K562 (cell line): ENCODE data around the gene WNK1. TPM values are rescaled to one million over a fixed set of nuclear protein-coding genes. Genes with fewer than 3 reads are reported as not detected.

ENCODE experiments used
- ATAC-seq: fragments of 200-7000 bp; cut with Tn5 transposase; 3 replicates; pipeline ENCODE4 v1.9.1; 2020; ENCODE audit warnings: moderate library complexity
- BruUV-seq: library from RNA; stranded (reverse); fragments of 400-500 nt; replicated peaks from 2 replicates; lab custom pipeline; 2021; lab: Mats Ljungman, UMichigan
- CTCF ChIA-PET: fragments of 300-600 bp; formaldehyde crosslinking; extraction: SDS; loops from one replicate; lab custom pipeline; 2021; ENCODE audit warnings: low intra/inter-chr PET ratio; lab: Yijun Ruan, JAX
- POLR2A ChIA-PET: fragments of 300-600, 350-650 bp; sonication (Branson Sonifier 250); formaldehyde crosslinking; extraction: SDS; loops from one replicate; lab custom pipeline; 2021; ENCODE audit warnings: antibody characterized with exemption, inconsistent platforms; lab: Yijun Ruan, JAX
- DNase-seq, 4 experiments: peaks; one replicate each; pipeline versions ENCODE4 v3.0.0 to v3.0.0-alpha.2; 2011 to 2018; ENCODE audit warnings: low spot score in 3 of 4, mixed read lengths in 3 of 4; ENCODE audit errors: extremely low read depth in 1 of 4
- FAIRE-seq: peaks from 2 replicates; lab custom pipeline; 2011; peaks lifted over from hg19 to GRCh38; lab: Jason Lieb, UNC
- H2AFZ ChIP-seq: 2 replicates; pipeline ENCODE4 v1.6.0; 2011; ENCODE audit warnings: low read depth, low read length, control low read depth, inconsistent platforms
- H3K27ac ChIP-seq: fragments of 200-600 bp; 3 replicates; pipeline ENCODE4 v1.8.0; 2011; ENCODE audit warnings: low read depth, mild to moderate bottlenecking, control low read depth, inconsistent platforms, low read length, moderate library complexity, mixed read lengths; ENCODE audit errors: extremely low read depth
- H3K27me3 ChIP-seq, 2 experiments: fragments of 300-600 bp in 1 of 2; 2 replicates in 1 of 2; 3 replicates in 1 of 2; pipeline versions ENCODE4 v1.6.0 to v1.8.0; 2011; ENCODE audit warnings: inconsistent platforms in 2 of 2, low read length in 2 of 2, mild to moderate bottlenecking in 1 of 2, mixed read lengths in 1 of 2, moderate library complexity in 1 of 2; ENCODE audit not compliant: control insufficient read depth in 2 of 2, insufficient read depth in 2 of 2
- H3K36me3 ChIP-seq: fragments of 300-600 bp; 3 replicates; pipeline ENCODE4 v1.8.0; 2011; ENCODE audit warnings: mild to moderate bottlenecking, low read length, inconsistent platforms; ENCODE audit not compliant: control insufficient read depth, insufficient read depth
- H3K4me1 ChIP-seq, 2 experiments: fragments of 200-600 bp in 1 of 2; replicated peaks in 1 of 2; 2 replicates in 1 of 2; 3 replicates in 1 of 2; pipeline versions ENCODE4 v1.5.1 to v1.8.0; 2011; ENCODE audit warnings: inconsistent platforms in 2 of 2, low read length in 2 of 2, mild to moderate bottlenecking in 1 of 2, mixed read lengths in 1 of 2, moderate library complexity in 1 of 2; ENCODE audit not compliant: control insufficient read depth in 2 of 2, insufficient read depth in 2 of 2
- H3K4me2 ChIP-seq: 2 replicates; pipeline ENCODE4 v1.6.1; 2011; ENCODE audit warnings: low read length, control low read depth, inconsistent platforms, mixed read lengths; ENCODE audit not compliant: insufficient read depth
- H3K4me3 ChIP-seq: fragments of 200-600 bp; sonication (generic), shearing (Covaris generic); 2 replicates; pipeline ENCODE4 v1.5.1; 2016; ENCODE audit warnings: control low read depth, inconsistent platforms
- H3K79me2 ChIP-seq: fragments of 200-600 bp; 3 replicates; pipeline ENCODE4 v1.8.0; 2011; ENCODE audit warnings: low read length, inconsistent platforms; ENCODE audit not compliant: control insufficient read depth, insufficient read depth
- H3K9ac ChIP-seq, 2 experiments: 2 replicates each; pipeline versions ENCODE4 v1.6.0 to v1.6.1; 2011; ENCODE audit warnings: low read depth in 2 of 2, low read length in 2 of 2, control low read depth in 1 of 2, inconsistent platforms in 1 of 2, mild to moderate bottlenecking in 1 of 2, mixed read lengths in 1 of 2; ENCODE audit not compliant: insufficient read depth in 1 of 2
- H3K9me1 ChIP-seq: one replicate; pipeline ENCODE4 v1.6.0; 2011; ENCODE audit warnings: inconsistent platforms, mild to moderate bottlenecking, low read length, moderate library complexity; ENCODE audit not compliant: control insufficient read depth, insufficient read depth
- H3K9me3 ChIP-seq: replicated peaks from 2 replicates; pipeline ENCODE4 v1.5.1; 2011; ENCODE audit warnings: low read depth, low read length, inconsistent platforms; ENCODE audit not compliant: control insufficient read depth, insufficient read depth
- H4K20me1 ChIP-seq: replicated peaks from 2 replicates; pipeline ENCODE4 v1.6.1; 2011; ENCODE audit warnings: low read length, inconsistent platforms, mixed read lengths; ENCODE audit not compliant: control insufficient read depth, insufficient read depth
- BCOR ChIP-seq: fragments of 450-650 bp; IDR thresholded peaks from 2 replicates; pipeline ENCODE4 v1.6.1; 2016
- CREB5 ChIP-seq: fragments of 250-450 bp; sonication (Bioruptor Pico); IDR thresholded peaks from 2 replicates; pipeline ENCODE4 v1.5.0; 2020; ENCODE audit warnings: mild to moderate bottlenecking
- GTF2A2 ChIP-seq: IDR thresholded peaks from 2 replicates; pipeline ENCODE4 v1.6.1; 2016; ENCODE audit warnings: mild to moderate bottlenecking, missing genetic modification characterization, missing compliant biosample characterization
- POLR2G ChIP-seq: fragments of 200-400 bp; formaldehyde crosslinking; IDR thresholded peaks from 2 replicates; pipeline ENCODE4 v1.6.1; 2017; ENCODE audit warnings: low read depth, mild to moderate bottlenecking, antibody characterized with exemption, low read length, moderate library complexity
- SP1 ChIP-seq: sonication (generic); formaldehyde crosslinking; IDR thresholded peaks from 2 replicates; pipeline ENCODE4 v1.8.1; 2022; ENCODE audit warnings: mild to moderate bottlenecking, missing genetic modification reagents
- TCF3 ChIP-seq: sonication (generic); formaldehyde crosslinking; IDR thresholded peaks from 2 replicates; pipeline ENCODE4 v1.4.0; 2020; ENCODE audit warnings: mild to moderate bottlenecking, missing genetic modification reagents
- ZNF239 ChIP-seq: fragments of 250-450 bp; sonication (Bioruptor Pico); IDR thresholded peaks from 2 replicates; pipeline ENCODE4 v1.4.0; 2020; ENCODE audit warnings: mild to moderate bottlenecking
- ZNF408 ChIP-seq: fragments of 250-450 bp; sonication (Bioruptor Pico); IDR thresholded peaks from 2 replicates; pipeline ENCODE4 v1.4.0; 2020; ENCODE audit warnings: low read depth, mild to moderate bottlenecking, moderate library complexity
- ZNF639 ChIP-seq, 2 experiments: fragments of 200-800 bp in 1 of 2; sonication (Bioruptor generic) in 1 of 2; sonication (generic) in 1 of 2; formaldehyde crosslinking in 1 of 2; IDR thresholded peaks in 1 of 2; conservative IDR thresholded peaks in 1 of 2; 2 replicates each; pipeline versions ENCODE4 v1.5.0 to v1.6.1; 2016 to 2020; ENCODE audit warnings: missing compliant biosample characterization in 1 of 2, missing genetic modification characterization in 1 of 2, missing genetic modification reagents in 1 of 2
- WGBS: fragments of 100-300 bp; shearing (Covaris generic); methylation state at CpG from one replicate; pipeline ENCODE4 v1.1.6; 2016; ENCODE audit warnings: low coverage, mixed read lengths; ENCODE audit not compliant: insufficient coverage; ENCODE audit errors: missing lambda C conversion rate; 5-methylcytosine and 5-hydroxymethylcytosine counted together
- in situ Hi-C: fragments of 300-500 bp; cut with MboI; formaldehyde crosslinking; loops from 4 replicates; pipeline ENCODE4 v1.15.0; 2018; ENCODE audit warnings: inconsistent platforms, mixed read lengths
- intact Hi-C: fragments of 100-400 bp; cut with micrococcal nuclease; formaldehyde crosslinking; loops from 2 replicates; pipeline ENCODE4 v1.14.2; 2022
- polyA plus RNA-seq, 8 experiments: library from polyadenylated mRNA; depleted of rRNA in 4 of 8; stranded (reverse) in 5 of 8; unstranded in 3 of 8; fragments of >200 nt; fragmentation: Nextera tagmentation in 2 of 8; fragmentation: Illumina TruSeq in 1 of 8; extraction: Ambion mirVana in 2 of 8; extraction: Trizol in 1 of 8; gene quantifications; 2 replicates each; pipeline versions ENCODE4 v1.2.1 to v1.2.3, GENCODE V29; 2011 to 2014; ENCODE audit warnings: inconsistent platforms in 1 of 8, missing spikeins in 1 of 8
- total RNA-seq, 7 experiments: library from RNA; depleted of rRNA in 6 of 7; stranded (reverse); fragments of >200 nt in 6 of 7; fragmentation: Illumina TruSeq in 2 of 7; extraction: Trizol in 2 of 7; gene quantifications; 2 replicates each; pipeline versions ENCODE4 v1.2.1 to v1.2.3, GENCODE V29; 2011 to 2021; ENCODE audit warnings: low replicate concordance in 1 of 7
- TF ChIP-seq, protein P1 (sequence below): sonication (generic); formaldehyde crosslinking; IDR thresholded peaks from 2 replicates; pipeline ENCODE4 v1.8.0; 2022; ENCODE audit warnings: mild to moderate bottlenecking, missing genetic modification reagents

WNK1 gene
- total and polyA plus RNA-seq, 9 of the 15 experiments (the other 6 are each of a cell fraction or from before 2014, with no cell fraction given): 4.3 to 73.9 (median 31.0) TPM

GRCh38 chr12:753611-754472 is 1.5 kb downstream of the WNK1 start:
- H3K4me3 ChIP-seq: peak overlapping the region; percentile 61
- no peaks in the 10 kb centered on the region for H3K27me3 ChIP-seq
- no peaks in the 10 kb centered on the region for H3K9me1 ChIP-seq
- peak overlapping the region; percentile 79 for H3K27ac ChIP-seq
- ATAC-seq (peak; percentile 48), DNase-seq (peak; percentile 17 to 44 (median 26)), FAIRE-seq (no peak)
- intact Hi-C loops: loop anchor here (5.0 kb wide), 1 partner anchor 58 kb away; no protein-coding TSS in a partner anchor
- H2AFZ ChIP-seq: no peak overlapping the region
- no peaks in the 10 kb centered on the region for H3K9me3 ChIP-seq
- peaks cover 8 to 24% of the 10 kb centered on the region in 2 experiments; a peak in 4 of 5 replicates for H3K4me1 ChIP-seq
- BruUV-seq: no TSS peak
- peak overlapping the region; percentile 71 to 96 for H3K9ac ChIP-seq
- H4K20me1 ChIP-seq: peaks cover 19% of the 10 kb centered on the region
- peaks cover 76% of the 10 kb centered on the region for H3K79me2 ChIP-seq
- CTCF ChIA-PET: interaction anchor here (0.6 kb wide), 1 partner anchor 843 kb away, joined by 4 read pairs; no protein-coding TSS in a partner anchor
- peaks cover 4% of the 10 kb centered on the region; the same call in 1 of the 3 replicates for H3K36me3 ChIP-seq
- in situ Hi-C loops: loop anchor here (5.0 kb wide), 1 partner anchor 182 kb away; no protein-coding TSS in a partner anchor
- POLR2A ChIA-PET: interaction anchor here (1.0 to 2.7 kb wide), 4 partner anchors 15 to 176 kb away, joined by 3 to 10 read pairs (median 4); no protein-coding TSS in a partner anchor
- under 1% methylated on average over 43 of the region's 63 CpGs for WGBS
- H3K4me2 ChIP-seq: peak overlapping the region; percentile 86
- no peak for TF ChIP-seq ZNF239
- TF ChIP-seq ZNF639 (CRISPR knock-in tag; conservative IDR thresholded peaks at IDR 0.05 in 1 of 2, IDR thresholded peaks at IDR 0.05 in 1 of 2): no peak
- TF ChIP-seq CREB5 (CRISPR knock-in tag): no peak
- no peak for TF ChIP-seq GTF2A2 (tag)
- no peak for TF ChIP-seq ZNF408 (CRISPR knock-in tag)
- TF ChIP-seq, protein P1, sequence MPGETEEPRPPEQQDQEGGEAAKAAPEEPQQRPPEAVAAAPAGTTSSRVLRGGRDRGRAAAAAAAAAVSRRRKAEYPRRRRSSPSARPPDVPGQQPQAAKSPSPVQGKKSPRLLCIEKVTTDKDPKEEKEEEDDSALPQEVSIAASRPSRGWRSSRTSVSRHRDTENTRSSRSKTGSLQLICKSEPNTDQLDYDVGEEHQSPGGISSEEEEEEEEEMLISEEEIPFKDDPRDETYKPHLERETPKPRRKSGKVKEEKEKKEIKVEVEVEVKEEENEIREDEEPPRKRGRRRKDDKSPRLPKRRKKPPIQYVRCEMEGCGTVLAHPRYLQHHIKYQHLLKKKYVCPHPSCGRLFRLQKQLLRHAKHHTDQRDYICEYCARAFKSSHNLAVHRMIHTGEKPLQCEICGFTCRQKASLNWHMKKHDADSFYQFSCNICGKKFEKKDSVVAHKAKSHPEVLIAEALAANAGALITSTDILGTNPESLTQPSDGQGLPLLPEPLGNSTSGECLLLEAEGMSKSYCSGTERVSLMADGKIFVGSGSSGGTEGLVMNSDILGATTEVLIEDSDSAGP (CRISPR knock-in tag): peak; percentile 60; the same call in 1 of the 2 replicates
- TF ChIP-seq POLR2G: peak; percentile 10; the same call in 1 of the 2 replicates
- no peak for TF ChIP-seq BCOR
- no peak for TF ChIP-seq TCF3 (CRISPR knock-in tag)
- peak; percentile 28; the same call in 1 of the 2 replicates for TF ChIP-seq SP1 (CRISPR knock-in tag)
